GM12891 (cell line): Measurements from ENCODE around the gene RBMS3.
"Not testable (repeated sequence)": the region's sequence is repeated elsewhere in the genome, so short reads cannot be mapped to it uniquely, and the experiment has no call there.

ENCODE experiments used
- DNase-seq: peaks from one replicate; pipeline ENCODE4 v3.0.0; 2011; ENCODE audit warnings: low spot score; ENCODE audit not compliant: insufficient read length
- FAIRE-seq: peaks from 2 replicates; lab custom pipeline; 2011; peaks lifted over from hg19 to GRCh38; lab: Jason Lieb, UNC
- PAX5 ChIP-seq: IDR thresholded peaks from 2 replicates; pipeline ENCODE4 v1.6.1; 2011; ENCODE audit warnings: low read length, moderate library complexity, mild to moderate bottlenecking; ENCODE audit not compliant: insufficient read depth, severe bottlenecking
- POLR2A ChIP-seq: IDR thresholded peaks from 2 replicates; pipeline ENCODE4 v1.6.1; 2011; ENCODE audit warnings: low read depth, low read length, control low read depth
- POLR2AphosphoS5 ChIP-seq: IDR thresholded peaks from 2 replicates; pipeline ENCODE4 v1.6.1; 2011; ENCODE audit warnings: low read depth, low read length, control low read depth
- POU2F2 ChIP-seq: IDR thresholded peaks from 2 replicates; pipeline ENCODE4 v1.6.1; 2011; ENCODE audit warnings: low read depth, mild to moderate bottlenecking, control low read depth, low read length, moderate library complexity
- SPI1 ChIP-seq: IDR thresholded peaks from 2 replicates; pipeline ENCODE4 v1.6.1; 2011; ENCODE audit warnings: low read depth, low read length, control low read depth
- TAF1 ChIP-seq: IDR thresholded peaks from 2 replicates; pipeline ENCODE4 v1.6.1; 2011; ENCODE audit warnings: low read depth, low read length, control low read depth

Gene RBMS3

GRCh38 chr3:30012941-30013543, 732.2 kb downstream of the RBMS3 start:
- DNase-seq (no peak), FAIRE-seq (no peak)

GRCh38 chr3:30017901-30018300, 737.0 kb downstream of the RBMS3 start:
- TF ChIP-seq POLR2A (no peak), PAX5 (no peak), POU2F2 (no peak), SPI1 (no peak), TAF1 (no peak)
- DNase-seq = no peak
- FAIRE-seq = no peak

More at GRCh38 chr3:30012941-30013543, 732.2 kb downstream of the RBMS3 start:
- TF ChIP-seq POLR2AphosphoS5 = no peak
- TF ChIP-seq TAF1 = no peak
- TF ChIP-seq POU2F2 = no peak
- TF ChIP-seq PAX5 = no peak

- TF ChIP-seq PAX5 = no peak
- no peak for DNase-seq
- no peak for FAIRE-seq
Measured at GRCh38 chr3:30020380-30020779, 739.5 kb downstream of the RBMS3 start.

- DNase-seq (no peak), FAIRE-seq (no peak)
- TF ChIP-seq POU2F2 (no peak), PAX5 (no peak), TAF1 (no peak), POLR2A (no peak), SPI1 (no peak), POLR2AphosphoS5 (no peak)
Measured at GRCh38 chr3:30024466-30024865, 743.6 kb downstream of the RBMS3 start.

GRCh38 chr3:30026851-30027250, 746.0 kb downstream of the RBMS3 start:
- DNase-seq = no peak
- TF ChIP-seq POU2F2 (no peak), POLR2AphosphoS5 (no peak), POLR2A (no peak), SPI1 (no peak), PAX5 (no peak), TAF1 (no peak)
- no peak for FAIRE-seq

GRCh38 chr3:30034246-30034991, 753.5 kb downstream of the RBMS3 start:
- no peak for TF ChIP-seq POLR2A
- no peak for TF ChIP-seq PAX5
- no peak for TF ChIP-seq TAF1
- no peak for TF ChIP-seq SPI1
- no peak for FAIRE-seq
- DNase-seq = no peak

GRCh38 chr3:30035935-30036567, 755.2 kb downstream of the RBMS3 start:
- no peak for FAIRE-seq
- no peak for DNase-seq
- no peak for TF ChIP-seq POLR2AphosphoS5
- no peak for TF ChIP-seq POU2F2
- no peak for TF ChIP-seq POLR2A
- no peak for TF ChIP-seq PAX5
- no peak for TF ChIP-seq TAF1
- TF ChIP-seq SPI1 = no peak

- no peak for TF ChIP-seq POLR2A
- no peak for TF ChIP-seq POU2F2
- TF ChIP-seq SPI1 = no peak
- no peak for TF ChIP-seq POLR2AphosphoS5
- TF ChIP-seq PAX5 = no peak
- no peak for TF ChIP-seq TAF1
- no peak for FAIRE-seq
- no peak for DNase-seq
Measured at GRCh38 chr3:30040126-30040525, 759.3 kb downstream of the RBMS3 start.

GRCh38 chr3:30041481-30041880, 760.6 kb downstream of the RBMS3 start:
- not testable (repeated sequence) for DNase-seq

More at GRCh38 chr3:30041481-30041880, 760.6 kb downstream of the RBMS3 start:
- not testable (repeated sequence) for FAIRE-seq
